NCI-H2196 treated with DMSO at 0.1 percent for 48 hours (cell line): ENCODE data around the gene DEUP1.
A peak's percentile ranks its signal among the peaks of the same experiment; 100 is the strongest.
"Not testable (repeated sequence)": the region's sequence is repeated elsewhere in the genome, so short reads cannot be mapped to it uniquely, and the experiment has no call there.

Experiments
- DNase-seq: peaks from one replicate; lab custom pipeline; 2025; ENCODE audit not compliant: unreplicated experiment; lab: John Stamatoyannopoulos, UW

Gene DEUP1, protein sequence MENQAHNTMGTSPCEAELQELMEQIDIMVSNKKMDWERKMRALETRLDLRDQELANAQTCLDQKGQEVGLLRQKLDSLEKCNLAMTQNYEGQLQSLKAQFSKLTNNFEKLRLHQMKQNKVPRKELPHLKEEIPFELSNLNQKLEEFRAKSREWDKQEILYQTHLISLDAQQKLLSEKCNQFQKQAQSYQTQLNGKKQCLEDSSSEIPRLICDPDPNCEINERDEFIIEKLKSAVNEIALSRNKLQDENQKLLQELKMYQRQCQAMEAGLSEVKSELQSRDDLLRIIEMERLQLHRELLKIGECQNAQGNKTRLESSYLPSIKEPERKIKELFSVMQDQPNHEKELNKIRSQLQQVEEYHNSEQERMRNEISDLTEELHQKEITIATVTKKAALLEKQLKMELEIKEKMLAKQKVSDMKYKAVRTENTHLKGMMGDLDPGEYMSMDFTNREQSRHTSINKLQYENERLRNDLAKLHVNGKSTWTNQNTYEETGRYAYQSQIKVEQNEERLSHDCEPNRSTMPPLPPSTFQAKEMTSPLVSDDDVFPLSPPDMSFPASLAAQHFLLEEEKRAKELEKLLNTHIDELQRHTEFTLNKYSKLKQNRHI

DNA sequence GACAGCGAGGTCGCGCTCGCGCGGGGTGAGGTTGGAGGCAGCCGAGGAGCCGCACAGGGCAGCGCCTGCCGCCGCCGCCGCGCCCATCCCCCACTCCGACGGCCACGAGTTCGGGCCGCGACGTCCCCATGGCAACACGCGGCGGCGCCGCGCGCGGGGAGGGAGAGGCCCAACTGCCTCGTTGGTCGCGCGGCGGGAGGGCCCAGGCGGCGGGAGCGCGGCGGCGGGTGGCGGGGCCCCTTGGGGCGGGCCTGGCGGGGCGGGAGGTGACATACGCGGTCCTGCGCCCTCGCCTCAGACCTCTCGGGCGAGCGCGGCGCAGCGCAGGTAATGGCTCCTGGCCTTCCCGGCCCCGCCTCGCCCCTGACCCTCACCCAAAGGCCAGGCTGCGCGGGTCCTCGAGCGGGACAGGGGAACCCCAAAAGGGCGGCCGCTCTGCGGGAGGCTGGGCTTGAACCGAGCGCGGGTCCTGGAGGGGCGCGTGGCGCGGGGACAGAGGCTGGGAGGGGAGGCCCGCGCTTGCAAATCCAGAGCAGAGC lies at the start of gene DEUP1:
DEUP1 (plus strand) TSS at position 297 of the 539 bp plus-strand sequence. CDS start 1,518 bp downstream, outside the sequence.
- DNase-seq = peak; percentile 6

DNA sequence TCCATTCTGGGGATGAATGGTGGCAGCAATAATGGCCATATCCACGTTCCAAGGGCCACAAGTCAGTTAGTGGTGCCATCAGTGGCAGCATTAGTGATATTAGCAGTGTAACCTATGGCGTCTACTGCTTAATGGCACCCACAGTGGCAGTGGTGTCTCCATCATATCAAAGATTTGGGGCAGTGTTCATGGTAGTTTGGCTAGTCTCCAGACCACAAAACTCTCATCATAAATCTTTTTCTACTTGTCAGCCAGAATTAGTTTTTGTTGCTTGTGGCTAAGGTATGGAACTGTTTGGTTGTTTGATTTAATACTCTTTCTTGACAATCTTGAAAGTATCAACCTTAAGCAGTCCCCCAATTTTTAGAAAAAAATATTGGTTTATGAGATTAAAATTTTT lies 45.1 kb upstream of the DEUP1 start:
- DNase-seq = no peak

DNA sequence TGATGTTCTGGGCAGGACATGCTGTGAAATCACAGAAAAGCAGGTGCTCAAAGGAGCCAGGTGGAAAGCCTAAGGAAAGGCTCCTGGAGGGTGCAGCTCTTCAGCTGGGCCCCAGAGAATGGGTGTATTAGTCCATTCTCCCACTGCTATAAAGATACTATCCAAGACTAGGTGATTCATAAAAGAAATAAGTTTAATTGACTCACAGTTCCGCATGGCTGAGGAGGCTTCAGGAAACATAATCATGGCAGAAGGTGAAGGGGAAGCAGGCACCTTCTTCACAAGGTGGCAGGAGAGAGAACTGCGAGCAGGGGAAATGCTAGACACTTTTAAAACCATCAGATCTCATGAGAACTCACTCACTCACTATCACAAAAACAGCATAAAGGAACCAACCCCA lies 43.1 kb upstream of the DEUP1 start:
- no peak for DNase-seq

DNA sequence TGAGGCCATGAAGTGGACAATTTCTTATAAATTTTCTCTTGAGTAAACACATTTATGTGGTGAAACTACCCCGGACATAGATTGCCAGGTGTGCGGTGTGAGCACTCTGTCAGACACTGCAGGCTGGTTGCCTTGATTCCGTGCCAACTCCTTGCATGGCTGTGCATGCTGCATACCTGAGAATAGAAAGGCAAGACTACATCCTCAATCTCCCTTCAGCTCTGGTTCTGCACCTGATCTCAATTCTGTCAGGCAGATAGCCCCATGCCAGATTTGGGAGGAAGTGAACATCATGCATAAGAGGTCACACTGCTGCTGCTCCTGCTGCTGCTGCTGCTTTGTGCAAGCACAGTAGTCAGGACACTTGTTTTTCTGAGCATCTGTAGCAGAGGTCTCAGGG lies 42.5 kb upstream of the DEUP1 start:
- no peak for DNase-seq

DNA sequence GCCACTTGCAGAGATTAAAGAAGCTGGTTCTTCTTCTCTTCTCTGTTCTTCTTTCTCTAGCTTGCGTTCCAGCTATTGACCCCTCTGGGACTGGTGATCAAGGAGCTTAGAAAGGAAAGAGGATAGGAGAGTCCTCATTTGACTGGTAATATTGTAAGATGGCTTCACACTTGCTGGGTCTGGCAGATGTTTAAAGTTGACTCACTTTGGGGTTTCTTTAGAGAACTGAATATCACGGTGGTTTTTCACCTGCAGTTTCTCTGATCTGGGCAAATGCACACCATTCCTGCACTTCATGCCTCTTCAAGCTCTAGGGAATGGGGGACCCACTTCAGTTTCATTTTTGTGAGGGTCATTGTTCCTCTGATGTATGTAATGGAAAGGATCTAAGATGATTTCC lies 41.8 kb upstream of the DEUP1 start:
- no peak for DNase-seq

DNA sequence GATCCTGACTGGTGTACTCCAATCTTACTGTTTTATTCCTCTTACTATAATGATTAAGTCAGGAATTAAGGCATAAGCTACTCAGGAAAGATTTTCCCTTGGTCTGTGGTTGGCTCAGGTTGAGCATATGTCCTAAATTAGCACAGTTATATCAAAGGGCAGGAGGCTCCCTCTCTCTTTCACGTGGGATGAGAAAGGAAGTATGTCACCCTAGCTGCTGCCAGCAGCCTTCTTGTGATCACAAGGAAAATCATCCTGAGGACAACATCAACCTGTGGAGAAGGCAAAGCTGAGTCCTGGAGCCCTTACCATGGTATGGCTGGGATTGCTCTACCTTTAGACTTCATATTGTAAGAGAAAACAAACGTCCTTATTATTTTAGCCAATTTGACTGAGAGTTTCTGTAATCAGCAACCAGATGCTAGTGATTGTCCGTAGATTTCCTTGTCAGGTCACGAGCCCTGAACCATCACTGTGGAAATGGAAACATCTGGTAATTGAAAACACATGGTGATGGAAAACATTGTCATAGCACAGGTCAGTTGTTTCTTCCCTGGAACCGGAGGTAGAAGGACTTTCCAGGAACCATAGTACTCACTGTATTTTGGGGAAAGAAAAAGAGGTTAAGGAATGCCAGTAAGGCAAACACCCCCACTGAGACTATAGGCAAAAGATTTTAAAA lies 40.6 kb upstream of the DEUP1 start:
- DNase-seq = no peak

DNA sequence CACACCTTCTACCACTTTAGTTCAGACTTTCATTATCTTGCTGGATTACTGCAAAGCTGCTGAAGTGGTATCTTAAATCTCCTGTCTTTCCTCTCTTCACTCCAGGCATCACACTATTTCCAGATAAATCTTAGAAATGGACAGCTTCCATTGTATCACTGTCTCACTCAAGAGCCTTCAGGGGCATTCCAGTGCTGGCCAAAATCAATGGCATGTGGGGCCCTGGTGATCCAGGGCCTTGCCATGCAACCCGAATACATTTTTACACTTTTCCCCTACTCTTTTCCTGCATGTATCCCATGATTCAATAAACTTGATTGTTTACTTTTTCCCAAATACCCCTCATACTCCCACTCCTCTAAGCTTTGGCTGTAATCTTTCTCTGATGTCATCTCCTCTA lies 39.4 kb upstream of the DEUP1 start:
- DNase-seq = no peak

DNA sequence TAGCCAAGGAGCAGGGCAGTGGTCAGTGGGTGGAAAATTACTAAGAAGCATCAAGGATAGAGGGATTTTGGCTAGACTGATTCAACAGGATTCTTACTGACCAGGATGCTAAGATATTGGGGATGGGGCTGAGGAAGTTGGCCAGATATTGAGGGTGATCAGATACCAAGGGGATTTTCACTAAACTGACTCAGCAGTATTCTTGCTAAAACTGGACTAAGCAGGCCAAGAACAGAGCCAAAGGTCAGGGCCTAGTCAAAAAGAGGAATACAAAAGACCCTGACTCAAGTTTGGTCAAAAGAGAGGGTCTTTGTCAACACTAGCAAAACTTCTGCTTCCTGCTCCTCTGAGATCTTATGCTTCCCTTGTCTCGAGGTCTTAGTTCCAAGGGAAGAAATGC lies 38.6 kb upstream of the DEUP1 start:
- no peak for DNase-seq

DNA sequence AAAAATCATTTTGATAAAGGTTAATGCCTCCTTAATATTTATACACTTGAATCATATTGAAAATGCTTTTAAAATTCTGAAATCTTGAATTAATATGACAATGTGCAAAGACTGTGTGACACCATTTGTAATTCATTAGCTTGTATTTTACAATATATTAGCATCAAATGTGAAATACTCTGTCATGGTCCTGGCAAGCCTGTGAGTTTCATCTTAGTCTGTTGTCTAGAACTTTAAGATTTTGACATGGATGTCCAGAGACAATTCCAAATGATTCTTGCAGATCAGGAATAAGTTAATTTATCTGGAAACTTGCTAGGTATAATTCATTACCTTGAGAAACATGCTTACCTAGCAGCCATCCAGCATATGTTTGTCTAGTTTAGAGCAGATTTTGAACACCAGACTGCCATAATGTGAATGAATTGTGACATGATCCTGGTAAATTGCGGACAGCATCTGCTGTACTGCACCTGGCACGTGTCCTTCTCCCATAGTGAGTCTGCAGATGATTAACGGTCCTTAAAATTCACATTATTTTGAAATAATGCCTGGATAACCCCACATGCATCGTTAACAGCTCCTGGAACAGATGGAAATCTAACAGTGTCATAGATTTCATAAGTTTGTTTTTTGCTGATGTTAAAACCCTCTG lies 34.5 kb upstream of the DEUP1 start:
- no peak for DNase-seq

DNA sequence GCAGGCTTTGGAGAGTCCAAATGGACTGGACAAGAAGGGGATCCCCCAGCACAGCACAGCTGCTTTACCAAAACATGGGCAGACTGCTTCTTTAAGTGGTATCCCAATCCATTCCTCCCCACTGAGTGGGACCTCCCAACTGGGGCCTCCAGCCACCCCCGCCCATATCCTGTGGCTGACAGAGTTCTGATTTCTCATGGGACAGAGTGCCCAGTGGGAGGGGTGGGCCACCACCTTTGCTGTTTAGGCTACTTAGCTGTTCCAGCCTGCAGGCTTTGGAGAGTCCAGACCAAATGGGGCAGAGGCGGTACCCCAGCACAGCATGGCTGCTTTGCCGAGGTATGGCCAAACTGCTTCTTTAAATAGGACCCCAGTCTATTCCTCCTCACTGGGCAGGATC lies 26.9 kb upstream of the DEUP1 start:
- DNase-seq = no peak

DNA sequence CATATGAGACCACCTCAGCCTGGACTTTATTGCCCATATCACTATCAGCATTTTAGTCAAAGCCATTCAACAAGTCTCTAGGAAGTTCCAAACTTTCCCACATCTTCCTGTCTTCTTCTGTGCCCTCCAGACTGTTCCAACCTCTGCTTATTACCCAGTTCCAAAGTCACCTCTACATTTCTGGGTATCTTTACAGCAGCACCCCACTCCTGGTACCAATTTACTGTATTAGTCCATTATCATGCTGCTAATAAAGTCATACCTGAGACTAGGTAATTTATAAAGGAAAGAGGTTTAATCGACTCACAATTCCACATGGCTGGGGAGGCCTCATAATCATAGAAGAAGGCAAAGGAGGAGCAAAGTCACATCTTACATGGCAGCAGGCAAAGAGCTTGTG lies 16.1 kb upstream of the DEUP1 start:
- DNase-seq = not testable (repeated sequence)

DNA sequence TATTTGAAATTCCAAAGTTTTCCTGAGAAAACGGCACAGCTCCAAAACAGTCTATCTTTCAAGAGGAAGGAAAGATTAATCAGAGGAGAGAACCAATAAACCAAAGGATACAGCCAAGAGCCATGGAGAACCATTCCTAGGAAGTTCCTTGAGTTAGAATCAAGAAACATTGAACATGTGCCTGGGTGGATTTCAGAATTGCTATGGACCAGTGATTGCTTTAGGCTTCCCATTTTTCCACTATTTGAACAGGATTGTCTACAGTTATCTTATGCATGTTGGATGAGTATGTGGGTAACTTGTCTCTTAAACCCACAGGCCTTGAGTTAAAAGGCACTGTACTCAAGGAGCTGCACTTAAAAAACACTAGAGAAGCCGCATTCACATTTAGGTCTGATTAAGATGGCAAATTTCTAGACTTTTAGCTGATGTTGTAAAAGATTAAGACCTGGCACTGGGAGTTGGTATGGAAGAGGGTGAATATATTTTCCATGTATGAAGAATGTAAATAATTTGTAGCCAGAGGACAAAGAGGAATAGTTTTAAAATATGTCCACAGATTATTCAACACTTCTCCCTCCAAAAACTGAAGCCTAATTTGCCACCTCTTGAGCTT lies 11.2 kb upstream of the DEUP1 start:
- no peak for DNase-seq

DNA sequence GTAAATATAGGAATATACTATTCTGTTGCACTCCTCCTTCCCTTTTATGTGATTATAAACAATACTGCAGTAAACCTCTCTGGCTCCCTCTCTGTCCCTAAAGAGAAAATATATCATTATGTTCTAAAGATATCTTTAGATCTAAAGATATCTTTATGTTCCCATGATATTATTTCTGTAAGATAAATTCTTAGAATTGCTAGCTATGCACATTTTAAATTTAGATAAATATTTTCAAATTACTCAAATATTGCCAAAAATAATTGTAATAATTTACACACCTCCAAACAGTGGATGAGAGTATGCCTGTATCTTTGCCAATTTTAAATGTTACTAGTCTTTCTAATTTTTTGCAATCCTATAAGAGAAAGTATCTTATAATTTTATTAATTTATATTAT lies 10.3 kb upstream of the DEUP1 start:
- no peak for DNase-seq

DNA sequence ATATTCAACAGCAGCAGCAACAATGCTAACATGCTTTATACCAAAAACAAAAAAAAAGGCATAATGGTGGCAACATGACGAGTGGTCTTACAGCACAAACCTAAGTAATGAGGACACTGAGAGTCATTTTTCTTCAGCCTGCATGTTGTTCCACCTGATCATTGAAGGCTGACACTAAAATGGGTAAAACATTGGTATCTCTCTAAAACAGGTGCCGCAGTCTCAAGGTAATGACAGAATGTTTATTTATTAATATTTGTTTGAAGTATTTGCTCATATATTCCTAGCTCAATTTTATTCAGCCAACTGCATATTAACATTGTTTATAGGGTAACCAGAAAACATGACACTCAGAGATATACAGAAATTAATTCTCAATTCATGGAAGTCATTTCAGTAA lies 8.3 kb upstream of the DEUP1 start:
- DNase-seq = no peak

DNA sequence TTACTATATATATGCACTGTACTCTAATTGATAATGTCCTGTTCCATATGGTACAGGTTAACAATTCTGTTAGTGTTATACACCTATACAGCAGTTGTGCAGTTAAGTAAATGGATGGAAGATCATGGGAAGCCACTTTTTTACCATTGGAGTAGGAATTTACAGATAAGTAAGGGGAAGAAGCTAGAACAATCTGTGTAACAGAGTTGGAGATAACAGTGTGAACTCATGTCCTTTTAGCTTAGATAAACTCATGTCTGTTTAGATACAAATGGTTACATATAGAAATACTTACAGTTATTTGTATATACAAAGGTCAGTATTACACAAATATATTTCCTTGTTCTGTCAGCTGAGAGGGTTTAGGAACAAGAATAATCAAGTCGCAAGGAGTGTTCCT lies 6.8 kb upstream of the DEUP1 start:
- no peak for DNase-seq

DNA sequence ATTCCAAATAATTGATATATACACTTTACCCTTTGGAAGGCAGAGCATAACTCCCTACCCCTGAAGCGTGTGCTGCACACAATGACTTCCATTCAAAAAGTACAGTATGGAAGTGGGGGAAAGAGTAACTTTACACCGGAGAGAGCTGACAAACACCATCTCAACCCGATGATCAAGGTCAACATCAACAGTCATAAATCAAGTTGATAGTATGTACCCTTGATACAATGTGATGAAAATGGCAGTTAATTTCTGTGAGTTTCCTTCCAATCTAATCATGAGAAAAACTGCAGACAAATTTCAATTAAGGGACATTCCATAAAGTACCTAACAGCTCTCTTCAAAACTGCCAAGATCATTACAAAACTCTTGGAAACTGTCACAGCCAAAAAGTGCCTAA lies 6.0 kb upstream of the DEUP1 start:
- DNase-seq = no peak

DNA sequence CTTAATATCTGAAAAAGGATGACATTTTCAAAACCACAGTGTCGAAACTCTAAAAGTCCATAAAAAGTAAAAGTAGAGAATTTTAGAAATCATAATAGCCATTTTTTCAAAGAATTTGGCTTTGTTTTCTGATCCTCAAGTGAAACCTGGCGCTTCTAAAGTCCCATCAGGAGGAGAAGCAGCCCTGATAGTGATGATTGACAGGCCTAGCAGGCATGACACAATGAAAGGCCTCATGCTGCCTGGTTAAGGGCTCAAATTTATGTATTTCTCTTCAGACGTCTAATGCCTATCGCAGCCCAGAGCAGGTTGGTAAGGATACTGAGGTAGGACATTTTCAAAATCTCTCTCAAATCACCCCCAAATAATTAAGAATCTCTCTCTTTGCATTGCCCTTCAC lies 3.9 kb upstream of the DEUP1 start:
- DNase-seq = no peak

DNA sequence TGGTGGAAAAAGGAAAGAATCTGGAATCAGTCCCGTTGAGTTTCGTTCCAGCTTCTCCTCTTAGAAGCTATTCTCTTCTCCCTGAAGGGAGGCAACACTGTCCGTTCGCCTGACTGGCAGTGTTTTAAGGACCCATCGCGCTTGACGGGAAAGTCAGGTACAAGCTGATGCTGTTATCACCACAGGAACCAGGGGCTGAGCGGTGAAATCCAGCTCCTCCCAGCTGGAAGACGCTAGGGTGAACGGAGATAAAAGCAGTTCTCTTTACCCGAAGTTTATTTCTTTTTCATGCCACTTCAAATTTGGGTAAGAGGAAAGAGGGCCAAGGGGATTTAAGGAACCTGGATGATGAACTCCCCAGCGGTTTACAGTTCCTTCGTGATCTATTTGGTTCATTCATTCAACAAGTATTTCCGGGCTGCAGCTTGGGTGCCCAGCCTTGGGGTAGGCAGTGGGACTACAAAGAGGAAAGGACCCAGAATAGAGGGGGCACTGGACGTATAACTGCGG lies 551 bp upstream of the DEUP1 start:
- no peak for DNase-seq

DNA sequence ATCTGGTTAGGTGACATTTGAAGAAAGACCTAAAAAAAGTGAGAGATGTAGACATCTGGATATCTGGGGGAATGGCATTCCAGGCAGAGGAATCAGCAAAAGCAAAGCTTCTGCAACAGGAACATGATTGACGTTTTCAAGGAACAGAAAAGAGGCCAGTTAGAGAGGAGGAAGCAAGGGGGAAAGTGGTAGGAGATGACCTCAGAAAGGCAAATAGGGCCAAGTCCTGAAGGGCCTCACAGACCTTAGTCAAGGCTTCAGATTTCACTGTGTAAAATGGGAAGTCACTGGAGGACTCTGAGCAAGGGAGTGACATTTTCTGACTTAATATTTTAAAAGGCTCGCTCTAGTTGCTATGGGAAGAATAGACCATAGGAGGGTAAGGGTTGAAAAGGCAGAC lies 9.7 kb downstream of the DEUP1 start:
- no peak for DNase-seq

DNA sequence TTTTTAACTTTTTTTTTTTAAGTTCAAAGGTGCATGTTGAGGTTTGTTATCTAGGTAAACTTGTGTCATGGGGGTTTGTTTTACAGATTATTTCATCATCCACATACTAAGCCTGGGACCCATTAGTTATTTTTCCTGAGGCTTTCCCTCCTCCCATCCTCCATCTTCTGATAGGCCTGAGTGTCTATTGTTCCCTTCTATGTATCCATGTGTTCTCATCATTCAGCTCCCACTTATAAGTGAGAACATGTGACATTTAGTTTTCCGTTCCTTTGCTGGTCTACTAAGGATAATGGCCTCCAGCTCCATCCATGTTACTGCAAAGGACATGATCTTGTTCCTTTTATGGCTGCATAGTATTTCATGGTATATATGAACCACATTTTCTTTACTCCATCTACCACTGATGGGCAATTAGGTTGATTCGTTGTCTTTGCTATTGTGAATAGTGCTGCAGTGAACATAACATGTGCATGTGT lies 14.4 kb downstream of the DEUP1 start:
- no peak for DNase-seq

DNA sequence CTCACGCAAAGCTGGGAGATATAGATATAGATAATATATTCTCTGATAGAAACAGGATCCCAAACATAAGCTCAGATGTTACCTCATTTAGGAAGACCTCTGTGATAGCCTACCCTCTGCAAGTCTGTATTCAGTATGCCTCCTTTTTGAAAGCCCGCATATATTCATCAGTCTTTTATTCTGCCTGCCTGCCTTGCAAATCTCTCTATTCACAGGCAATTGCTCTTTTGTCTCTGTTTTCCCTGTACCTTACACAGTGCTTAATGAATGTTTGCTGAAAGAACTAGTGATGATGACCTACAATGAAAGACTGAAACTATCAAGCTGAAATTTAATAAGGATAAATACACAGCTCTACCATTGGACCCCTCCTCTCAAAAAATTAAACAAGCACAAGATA lies 18.4 kb downstream of the DEUP1 start:
- no peak for DNase-seq
